H9 (cell line): ENCODE data around the gene CPB1. TPM values are rescaled to one million over a fixed set of nuclear protein-coding genes. Genes with fewer than 3 reads are reported as not detected.

Experiments
- DNase-seq: peaks from one replicate; pipeline ENCODE4 v3.0.0-alpha.2; 2017
- H2AFZ ChIP-seq: one replicate; pipeline ENCODE4 v1.6.1; 2013; ENCODE audit warnings: mild to moderate bottlenecking, low read length, control low read depth, moderate library complexity
- H2AK5ac ChIP-seq: 2 replicates; pipeline ENCODE4 v1.6.1; 2013; ENCODE audit warnings: low read length, control low read depth, mixed read lengths; ENCODE audit not compliant: insufficient read length
- H2BK120ac ChIP-seq: one replicate; pipeline ENCODE4 v1.6.1; 2013; ENCODE audit warnings: low read depth, mild to moderate bottlenecking, low read length, control low read depth, inconsistent platforms; ENCODE audit not compliant: poor library complexity, severe bottlenecking
- H2BK12ac ChIP-seq: 2 replicates; pipeline ENCODE4 v1.6.1; 2013; ENCODE audit warnings: low read length, control low read depth, mixed read lengths, low read depth; ENCODE audit not compliant: insufficient read length
- H2BK15ac ChIP-seq: 2 replicates; pipeline ENCODE4 v1.6.1; 2013; ENCODE audit warnings: low read depth, low read length, control low read depth
- H2BK20ac ChIP-seq: one replicate; pipeline ENCODE4 v1.6.1; 2013; ENCODE audit warnings: low read depth, mild to moderate bottlenecking, low read length, control low read depth, inconsistent platforms; ENCODE audit not compliant: poor library complexity, severe bottlenecking
- H2BK5ac ChIP-seq: 2 replicates; pipeline ENCODE4 v1.6.1; 2013; ENCODE audit warnings: low read length, control low read depth, mixed read lengths; ENCODE audit not compliant: insufficient read length
- H3K14ac ChIP-seq: 2 replicates; pipeline ENCODE4 v1.6.1; 2013; ENCODE audit warnings: low read length, control low read depth; ENCODE audit not compliant: insufficient read depth
- H3K18ac ChIP-seq: 2 replicates; pipeline ENCODE4 v1.6.1; 2013; ENCODE audit warnings: low read depth, mild to moderate bottlenecking, mixed read lengths, low read length, control low read depth; ENCODE audit not compliant: insufficient read length
- H3K23ac ChIP-seq: 2 replicates; pipeline ENCODE4 v1.6.1; 2013; ENCODE audit warnings: low read length, control low read depth, mixed read lengths, low read depth; ENCODE audit not compliant: insufficient read length
- H3K23me2 ChIP-seq: 2 replicates; pipeline ENCODE4 v1.6.1; 2013; ENCODE audit warnings: low read depth, mild to moderate bottlenecking, mixed read lengths, low read length, control low read depth; ENCODE audit not compliant: insufficient read length, poor library complexity, severe bottlenecking
- H3K27ac ChIP-seq: 2 replicates; pipeline ENCODE4 v1.5.1; 2013; ENCODE audit warnings: low read length, control low read depth, mixed read lengths, low read depth; ENCODE audit not compliant: insufficient read length
- H3K27me3 ChIP-seq: 2 replicates; pipeline ENCODE4 v1.6.1; 2013; ENCODE audit warnings: low read length, control low read depth, inconsistent platforms; ENCODE audit not compliant: insufficient read depth
- H3K4ac ChIP-seq: 2 replicates; pipeline ENCODE4 v1.6.1; 2013; ENCODE audit warnings: low read depth, mild to moderate bottlenecking, control low read depth, inconsistent platforms, low read length, moderate library complexity
- H3K4me1 ChIP-seq: 2 replicates; pipeline ENCODE4 v1.6.1; 2013; ENCODE audit warnings: low read length, control low read depth, inconsistent platforms; ENCODE audit not compliant: insufficient read depth
- H3K4me2 ChIP-seq: 2 replicates; pipeline ENCODE4 v1.6.1; 2013; ENCODE audit warnings: low read length, control low read depth, mixed read lengths; ENCODE audit not compliant: insufficient read length, insufficient read depth
- H3K56ac ChIP-seq: 2 replicates; pipeline ENCODE4 v1.6.1; 2013; ENCODE audit warnings: low read depth, mild to moderate bottlenecking, mixed read lengths, low read length, control low read depth; ENCODE audit not compliant: insufficient read length
- H3K79me1 ChIP-seq: 2 replicates; pipeline ENCODE4 v1.6.1; 2013; ENCODE audit warnings: low read depth, mild to moderate bottlenecking, moderate library complexity, low read length, control low read depth, inconsistent platforms; ENCODE audit not compliant: insufficient read depth, poor library complexity, severe bottlenecking
- H3K79me2 ChIP-seq: 2 replicates; pipeline ENCODE4 v1.6.1; 2013; ENCODE audit warnings: low read length, control low read depth, inconsistent platforms; ENCODE audit not compliant: insufficient read depth
- H3K9ac ChIP-seq: 2 replicates; pipeline ENCODE4 v1.6.1; 2013; ENCODE audit warnings: low read length, control low read depth, mixed read lengths; ENCODE audit not compliant: insufficient read length; ENCODE audit errors: extremely low read depth
- H3K9me3 ChIP-seq: one replicate; pipeline ENCODE4 v1.6.1; 2013; ENCODE audit warnings: low read depth, low read length, inconsistent platforms; ENCODE audit not compliant: control insufficient read depth
- H3T11ph ChIP-seq: one replicate; pipeline ENCODE4 v1.6.1; 2013; ENCODE audit warnings: mild to moderate bottlenecking, low read length, control low read depth, inconsistent platforms
- H4K20me1 ChIP-seq: one replicate; pipeline ENCODE4 v1.6.1; 2013; ENCODE audit not compliant: control insufficient read depth, insufficient read length, insufficient read depth
- H4K5ac ChIP-seq: 2 replicates; pipeline ENCODE4 v1.6.1; 2013; ENCODE audit warnings: low read depth, mild to moderate bottlenecking, mixed read lengths, low read length, control low read depth; ENCODE audit not compliant: insufficient read length
- H4K8ac ChIP-seq: replicated peaks from 2 replicates; pipeline ENCODE4 v1.6.1; 2013; ENCODE audit warnings: low read length, control low read depth, mixed read lengths, low read depth; ENCODE audit not compliant: insufficient read length
- H4K91ac ChIP-seq: 2 replicates; pipeline ENCODE4 v1.6.1; 2013; ENCODE audit warnings: low read depth, mild to moderate bottlenecking, moderate library complexity, mixed read lengths, low read length, control low read depth; ENCODE audit not compliant: insufficient read length
- H3K27ac Mint-ChIP-seq, 3 experiments: 2 replicates in 2 of 3; 3 replicates in 1 of 3; pipeline ENCODE4 v1.8.0; 2020 to 2021; ENCODE audit warnings: mixed read lengths in 3 of 3, mild to moderate bottlenecking in 1 of 3, moderate library complexity in 1 of 3
- H3K27me3 Mint-ChIP-seq: 2 replicates; pipeline ENCODE4 v1.8.0; 2021; ENCODE audit warnings: low read depth, mild to moderate bottlenecking, moderate library complexity, mixed read lengths
- H3K36me3 Mint-ChIP-seq, 3 experiments: 2 replicates in 2 of 3; 3 replicates in 1 of 3; pipeline ENCODE4 v1.8.0; 2020 to 2021; ENCODE audit warnings: low read depth in 3 of 3, mixed read lengths in 3 of 3; ENCODE audit not compliant: insufficient read depth in 1 of 3
- H3K4me1 Mint-ChIP-seq, 2 experiments: 2 replicates each; pipeline ENCODE4 v1.8.0; 2020; ENCODE audit warnings: mixed read lengths in 2 of 2
- H3K4me3 Mint-ChIP-seq, 2 experiments: 2 replicates in 1 of 2; 3 replicates in 1 of 2; pipeline ENCODE4 v1.8.0; 2020 to 2021; ENCODE audit warnings: mild to moderate bottlenecking in 2 of 2, mixed read lengths in 2 of 2, moderate library complexity in 1 of 2
- H3K9me3 Mint-ChIP-seq, 2 experiments: 2 replicates in 1 of 2; 3 replicates in 1 of 2; pipeline ENCODE4 v1.8.0; 2020; ENCODE audit warnings: mild to moderate bottlenecking in 2 of 2, mixed read lengths in 2 of 2, moderate library complexity in 1 of 2
- WGBS: extraction: QIAGEN DNeasy Blood & Tissue Kit; methylation state at CpG from one replicate; pipeline ENCODE4 v1.1.7; 2013; ENCODE audit warnings: missing lambda C conversion rate, low lambda C conversion rate, mixed read lengths; ENCODE audit not compliant: insufficient read length; ENCODE audit errors: extremely low coverage; 5-methylcytosine and 5-hydroxymethylcytosine counted together
- total RNA-seq: library from RNA; stranded (reverse); gene quantifications from 2 replicates; pipeline ENCODE4 v1.2.1, GENCODE V29; 2021
- TF ChIP-seq, protein P1 (sequence below): fragments of 200-600 bp; sonication (generic); conservative IDR thresholded peaks from 3 replicates; pipeline ENCODE4 v1.8.0; 2021; ENCODE audit warnings: antibody characterized with exemption, mild to moderate bottlenecking

Gene CPB1
- total RNA-seq, 1 experiment from 2014 or later = not detected

DNA sequence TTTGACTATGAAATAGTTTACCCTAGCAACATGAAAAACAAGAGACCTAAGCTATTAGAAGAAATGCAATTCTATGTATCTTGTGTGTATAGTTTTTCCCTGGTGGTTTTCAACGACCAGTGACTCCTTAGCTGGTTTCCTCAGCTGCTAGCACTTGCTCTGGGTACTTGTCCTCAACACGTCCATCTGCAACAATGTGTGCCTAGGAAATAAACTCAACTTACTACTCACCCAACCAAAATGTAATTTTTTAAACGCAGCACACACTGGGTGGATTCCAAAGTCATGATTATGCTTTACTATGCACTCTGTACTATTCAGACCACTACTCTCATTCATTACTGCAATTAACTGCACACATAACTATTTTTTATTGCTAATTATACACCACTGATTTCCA, 68.5 kb downstream of the CPB1 start:
- Histone ChIP-seq H3K23me2 (no peaks in the 10 kb centered on the region), H3K27me3 (no peaks in the 10 kb centered on the region), H3K4ac (no peak overlapping the region), H4K5ac (no peak overlapping the region), H3T11ph (no peak overlapping the region), H3K9me3 (no peaks in the 10 kb centered on the region), H3K9ac (no peak overlapping the region), H3K4me1 (no peaks in the 10 kb centered on the region), H3K27ac (no peak overlapping the region), H3K4me2 (no peak overlapping the region), H2BK12ac (no peak overlapping the region), H2BK120ac (no peak overlapping the region), H4K8ac (no peak overlapping the region), H2AFZ (no peak overlapping the region), H2BK20ac (no peak overlapping the region), H4K91ac (no peak overlapping the region), H4K20me1 (no peaks in the 10 kb centered on the region), H2BK5ac (no peak overlapping the region), H3K18ac (no peak overlapping the region), H3K14ac (no peak overlapping the region), H3K79me2 (no peaks in the 10 kb centered on the region), H3K23ac (no peak overlapping the region), H2BK15ac (no peak overlapping the region), H3K56ac (no peak overlapping the region), H2AK5ac (no peak overlapping the region), H3K79me1 (no peaks in the 10 kb centered on the region)
- no peak for DNase-seq
- TF ChIP-seq, protein P1, sequence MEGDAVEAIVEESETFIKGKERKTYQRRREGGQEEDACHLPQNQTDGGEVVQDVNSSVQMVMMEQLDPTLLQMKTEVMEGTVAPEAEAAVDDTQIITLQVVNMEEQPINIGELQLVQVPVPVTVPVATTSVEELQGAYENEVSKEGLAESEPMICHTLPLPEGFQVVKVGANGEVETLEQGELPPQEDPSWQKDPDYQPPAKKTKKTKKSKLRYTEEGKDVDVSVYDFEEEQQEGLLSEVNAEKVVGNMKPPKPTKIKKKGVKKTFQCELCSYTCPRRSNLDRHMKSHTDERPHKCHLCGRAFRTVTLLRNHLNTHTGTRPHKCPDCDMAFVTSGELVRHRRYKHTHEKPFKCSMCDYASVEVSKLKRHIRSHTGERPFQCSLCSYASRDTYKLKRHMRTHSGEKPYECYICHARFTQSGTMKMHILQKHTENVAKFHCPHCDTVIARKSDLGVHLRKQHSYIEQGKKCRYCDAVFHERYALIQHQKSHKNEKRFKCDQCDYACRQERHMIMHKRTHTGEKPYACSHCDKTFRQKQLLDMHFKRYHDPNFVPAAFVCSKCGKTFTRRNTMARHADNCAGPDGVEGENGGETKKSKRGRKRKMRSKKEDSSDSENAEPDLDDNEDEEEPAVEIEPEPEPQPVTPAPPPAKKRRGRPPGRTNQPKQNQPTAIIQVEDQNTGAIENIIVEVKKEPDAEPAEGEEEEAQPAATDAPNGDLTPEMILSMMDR = no peak
- H3K4me1 Mint-ChIP-seq = no peaks in the 10 kb centered on the region
- no peak overlapping the region for H3K27ac Mint-ChIP-seq
- no peaks in the 10 kb centered on the region; the same call in 1 of the 2 replicates for H3K27me3 Mint-ChIP-seq
- no peak overlapping the region for H3K4me3 Mint-ChIP-seq
- H3K36me3 Mint-ChIP-seq = no peaks in the 10 kb centered on the region
- H3K9me3 Mint-ChIP-seq = no peaks in the 10 kb centered on the region; a peak in 1 of 5 replicates
- WGBS = no CpG with 5 or more reads among the region's 3 CpGs
